DMS114 treated with DMSO at 0.1 percent for 48 hours (cell line): ENCODE data around the gene KCNH6.

ENCODE experiments used
- DNase-seq: peaks from one replicate; lab custom pipeline; 2025; ENCODE audit not compliant: unreplicated experiment; lab: John Stamatoyannopoulos, UW

The KCNH6 gene

GRCh38 chr17:63534078-63534570 is 11.0 kb downstream of the KCNH6 start:
- no peak for DNase-seq

DNA sequence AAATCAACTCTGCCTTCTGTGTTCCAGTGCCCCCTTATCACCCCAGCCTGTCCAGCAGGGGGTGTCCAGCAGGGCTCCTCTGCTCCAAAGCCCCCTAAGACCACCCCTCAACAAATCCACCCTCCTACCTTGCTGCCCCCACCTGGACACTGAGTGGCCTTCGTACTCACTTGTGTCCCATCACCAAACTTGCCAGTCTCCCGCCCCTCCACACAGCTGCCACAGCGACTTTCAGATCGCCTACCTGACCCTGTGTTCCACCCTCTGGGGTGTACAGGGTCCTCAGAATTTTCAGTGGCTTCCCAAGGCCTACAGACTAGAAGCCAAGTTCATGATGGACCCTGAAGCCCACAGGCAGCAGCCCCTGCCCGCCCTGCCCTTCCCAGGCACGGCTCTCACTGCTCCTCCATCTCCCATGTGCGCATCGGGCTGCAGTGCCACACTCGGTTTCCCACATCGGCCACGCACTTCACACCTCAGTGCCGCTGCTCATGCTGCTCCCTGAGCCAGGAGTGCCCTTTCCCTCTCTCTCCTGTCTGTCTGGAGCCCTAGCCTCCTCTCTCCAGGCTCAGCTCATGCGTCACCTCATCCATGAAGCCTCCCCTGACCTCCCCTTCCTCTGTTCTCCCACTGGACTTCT is 11.8 kb downstream of the KCNH6 start:
- DNase-seq = no peak

DNA sequence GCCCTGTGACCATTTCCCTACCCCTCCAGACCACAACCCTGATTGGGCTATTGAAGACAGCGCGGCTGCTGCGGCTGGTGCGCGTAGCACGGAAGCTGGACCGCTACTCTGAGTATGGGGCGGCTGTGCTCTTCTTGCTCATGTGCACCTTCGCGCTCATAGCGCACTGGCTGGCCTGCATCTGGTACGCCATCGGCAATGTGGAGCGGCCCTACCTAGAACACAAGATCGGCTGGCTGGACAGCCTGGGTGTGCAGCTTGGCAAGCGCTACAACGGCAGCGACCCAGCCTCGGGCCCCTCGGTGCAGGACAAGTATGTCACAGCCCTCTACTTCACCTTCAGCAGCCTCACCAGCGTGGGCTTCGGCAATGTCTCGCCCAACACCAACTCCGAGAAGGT is 12.5 kb downstream of the KCNH6 start:
- no peak for DNase-seq

GRCh38 chr17:63537001-63537400 is 13.8 kb downstream of the KCNH6 start:
- DNase-seq = no peak

GRCh38 chr17:63537991-63538692 is 15.0 kb downstream of the KCNH6 start:
- no peak for DNase-seq

- no peak for DNase-seq
Observed at GRCh38 chr17:63538693-63539595, 15.8 kb downstream of the KCNH6 start.

- DNase-seq = no peak
Observed at GRCh38 chr17:63540590-63540989, 17.4 kb downstream of the KCNH6 start.

DNA sequence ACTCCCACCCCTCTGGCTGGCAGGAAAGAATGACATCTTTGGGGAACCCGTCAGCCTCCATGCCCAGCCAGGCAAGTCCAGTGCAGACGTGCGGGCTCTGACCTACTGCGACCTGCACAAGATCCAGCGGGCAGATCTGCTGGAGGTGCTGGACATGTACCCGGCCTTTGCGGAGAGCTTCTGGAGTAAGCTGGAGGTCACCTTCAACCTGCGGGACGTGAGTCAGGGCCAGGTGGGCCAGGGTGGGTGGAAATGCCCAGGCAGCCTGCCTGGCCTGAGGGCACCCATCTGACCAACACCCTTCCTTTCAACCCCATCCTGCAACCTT is 19.0 kb downstream of the KCNH6 start:
- no peak for DNase-seq

DNA sequence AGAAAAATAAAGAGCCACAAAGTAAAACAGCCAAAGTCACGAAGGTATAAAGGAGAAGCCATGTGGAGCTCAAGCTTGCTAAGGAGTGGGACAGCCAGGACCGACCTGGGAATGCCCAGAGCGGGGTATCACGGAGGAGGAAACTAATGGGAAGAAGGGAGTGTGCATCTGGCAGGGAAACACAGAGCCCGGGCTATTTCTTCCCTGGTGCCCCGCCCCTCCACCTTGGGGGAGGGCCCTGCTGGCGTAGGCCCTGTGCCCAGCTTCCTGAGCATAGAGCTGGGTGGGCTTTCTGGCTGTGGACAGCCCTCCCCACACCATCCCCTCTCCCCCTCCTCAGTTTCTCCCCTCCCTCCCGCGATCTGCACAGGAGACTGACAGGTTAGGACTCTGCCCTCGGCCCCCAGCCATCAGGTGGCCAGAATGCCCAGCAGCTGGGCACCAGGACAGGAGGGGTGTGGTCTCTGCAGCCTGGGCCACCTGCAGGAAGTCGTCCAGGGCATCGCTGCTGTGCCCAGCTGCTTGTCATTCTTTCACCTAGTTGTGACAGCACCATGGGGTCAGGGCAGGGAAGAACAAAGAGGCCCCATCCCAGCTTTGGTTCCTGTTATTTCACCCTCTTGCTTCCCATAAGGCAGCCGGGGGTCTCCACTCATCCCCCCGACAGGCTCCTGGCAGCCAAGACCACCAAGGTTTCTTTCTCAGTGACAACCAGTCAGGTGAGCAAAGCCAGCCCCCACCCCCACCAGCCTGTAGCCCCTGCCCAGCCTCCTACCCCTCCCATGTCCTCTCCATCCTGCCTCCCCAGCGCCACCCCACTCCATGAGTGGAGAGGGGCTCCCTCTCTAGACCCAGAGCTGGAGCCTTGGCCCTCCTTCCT is 20.0 kb downstream of the KCNH6 start:
- no peak for DNase-seq

DNA sequence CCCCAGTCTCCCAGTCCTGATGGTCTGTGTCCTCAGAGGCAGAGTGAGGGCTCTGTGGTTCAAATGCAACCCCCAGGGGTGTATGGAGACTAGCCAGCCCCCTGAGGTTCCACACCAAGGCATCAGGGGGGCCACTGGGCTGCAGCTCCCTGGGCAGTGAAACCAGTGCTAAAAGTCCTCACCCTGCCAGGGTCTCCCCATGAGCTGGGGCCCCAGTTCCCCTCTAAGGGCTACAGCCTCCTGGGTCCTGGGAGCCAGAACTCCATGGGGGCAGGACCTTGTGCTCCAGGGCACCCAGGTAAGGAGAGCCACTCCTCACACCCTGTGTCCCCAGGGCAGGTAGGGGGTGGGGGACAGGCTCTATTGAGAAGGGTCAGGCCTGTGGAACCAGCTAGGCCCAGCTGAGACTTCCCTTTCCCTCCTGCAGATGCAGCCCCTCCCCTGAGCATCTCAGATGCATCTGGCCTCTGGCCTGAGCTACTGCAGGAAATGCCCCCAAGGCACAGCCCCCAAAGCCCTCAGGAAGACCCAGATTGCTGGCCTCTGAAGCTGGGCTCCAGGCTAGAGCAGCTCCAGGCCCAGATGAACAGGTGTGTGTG is 20.8 kb downstream of the KCNH6 start:
- no peak for DNase-seq

DNA sequence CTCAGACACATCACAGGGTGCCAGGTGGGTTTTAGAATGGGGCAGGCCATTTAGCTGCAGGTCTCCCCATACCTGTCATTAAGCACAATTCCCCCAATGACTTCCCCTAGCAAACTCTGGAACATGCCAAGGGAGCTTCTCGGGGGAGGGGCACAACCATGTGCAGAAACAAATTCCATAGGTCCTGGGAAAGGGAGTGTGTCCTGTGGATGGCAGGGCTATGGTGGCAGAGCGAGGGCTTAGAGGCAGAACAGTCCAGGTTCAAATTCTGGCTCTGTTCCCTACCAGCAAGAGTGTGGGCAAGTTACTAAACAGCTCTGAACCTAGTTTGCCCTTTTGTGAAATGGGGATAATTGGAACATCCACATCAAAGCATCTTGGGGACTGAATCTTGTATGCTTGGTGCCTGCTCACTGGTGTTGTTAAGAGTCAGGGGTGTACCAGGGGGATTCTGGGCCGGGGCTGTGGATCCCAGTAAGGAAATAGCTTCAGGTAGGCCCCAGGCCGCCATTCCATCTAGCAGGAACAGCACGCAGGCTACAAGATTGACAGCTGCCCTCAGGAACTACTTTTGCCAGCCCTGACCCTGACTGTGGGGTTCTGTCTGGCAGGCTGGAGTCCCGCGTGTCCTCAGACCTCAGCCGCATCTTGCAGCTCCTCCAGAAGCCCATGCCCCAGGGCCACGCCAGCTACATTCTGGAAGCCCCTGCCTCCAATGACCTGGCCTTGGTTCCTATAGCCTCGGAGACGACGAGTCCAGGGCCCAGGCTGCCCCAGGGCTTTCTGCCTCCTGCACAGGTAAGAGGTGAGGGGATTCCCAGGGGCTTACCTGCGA is 21.5 kb downstream of the KCNH6 start:
- DNase-seq = no peak

GRCh38 chr17:63546308-63547082 is 23.3 kb downstream of the KCNH6 start:
- no peak for DNase-seq

GRCh38 chr17:63547083-63547523 is 23.9 kb downstream of the KCNH6 start:
- DNase-seq = no peak

DNA sequence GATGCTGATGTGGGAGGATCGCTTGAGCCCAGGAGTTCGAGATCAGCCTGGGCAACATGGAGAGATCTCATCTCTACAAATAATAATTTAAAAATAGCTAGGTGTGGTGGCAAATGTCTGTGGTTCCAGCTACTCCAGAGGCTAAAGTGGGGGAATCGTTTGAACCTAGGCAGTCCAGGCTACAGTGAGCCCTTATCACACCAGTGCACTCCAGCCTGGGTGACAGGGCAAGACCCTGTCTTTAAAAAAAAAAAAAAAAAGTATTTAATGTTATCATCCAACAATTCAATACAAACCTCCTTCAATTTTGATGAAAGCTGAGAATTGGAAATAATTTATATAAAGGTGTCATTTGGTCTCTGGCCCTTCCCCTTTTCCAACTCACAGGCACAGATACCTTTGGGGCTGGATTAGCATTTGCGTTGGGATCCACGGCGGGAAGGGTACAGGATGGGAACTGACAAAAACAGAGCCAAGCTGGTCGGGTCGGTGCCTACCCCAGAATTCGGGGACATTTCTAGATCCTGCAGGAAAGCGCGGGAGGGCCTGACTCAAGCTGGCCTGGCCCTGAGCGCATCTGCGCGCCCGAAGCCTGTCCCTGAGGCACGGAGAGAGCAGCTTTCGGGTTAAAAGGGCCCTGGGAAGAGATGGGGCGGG is 26.3 kb downstream of the KCNH6 start:
- no peak for DNase-seq

DNA sequence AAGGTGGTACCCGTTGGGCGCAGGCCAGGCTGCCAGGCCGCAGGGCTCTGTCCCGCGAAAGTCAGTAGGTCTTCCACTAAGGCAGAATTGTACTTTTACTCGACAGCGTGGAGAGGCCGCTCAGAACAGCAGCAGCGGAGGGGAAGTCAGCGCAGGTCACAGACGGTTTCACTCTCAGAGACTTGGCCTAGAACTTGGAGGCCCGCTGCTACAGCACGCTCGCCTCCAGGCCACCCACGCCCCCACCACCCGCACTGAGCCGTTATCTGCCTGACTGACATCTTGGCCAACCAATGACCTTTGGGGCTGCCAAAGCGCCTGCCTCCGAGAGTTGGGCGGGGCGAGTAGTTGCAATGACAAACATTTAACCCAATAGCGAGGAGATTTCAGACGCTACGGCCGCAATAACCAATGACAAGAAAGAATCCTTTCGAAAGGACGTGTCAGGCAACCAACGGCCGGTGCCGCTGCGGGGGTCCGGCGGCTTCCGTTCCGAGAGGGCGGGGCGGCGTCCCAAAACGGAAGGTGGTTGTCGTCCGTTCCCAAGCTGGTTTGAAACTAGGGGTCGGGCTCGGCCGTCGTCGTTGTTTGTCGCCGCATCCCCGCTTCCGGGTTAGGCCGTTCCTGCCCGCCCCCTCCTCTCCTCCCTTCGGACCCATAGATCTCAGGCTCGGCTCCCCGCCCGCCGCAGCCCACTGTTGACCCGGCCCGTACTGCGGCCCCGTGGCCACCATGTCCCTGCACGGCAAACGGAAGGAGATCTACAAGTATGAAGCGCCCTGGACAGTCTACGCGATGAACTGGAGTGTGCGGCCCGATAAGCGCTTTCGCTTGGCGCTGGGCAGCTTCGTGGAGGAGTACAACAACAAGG is 27.0 kb downstream of the KCNH6 start, which contains the start of gene DCAF7:
Gene DCAF7, plus strand, starts transcription at position 532 of the 871 bp plus-strand sequence. Its CDS starts 201 bp downstream, at position 733.
- peak; percentile 98 for DNase-seq

DNA sequence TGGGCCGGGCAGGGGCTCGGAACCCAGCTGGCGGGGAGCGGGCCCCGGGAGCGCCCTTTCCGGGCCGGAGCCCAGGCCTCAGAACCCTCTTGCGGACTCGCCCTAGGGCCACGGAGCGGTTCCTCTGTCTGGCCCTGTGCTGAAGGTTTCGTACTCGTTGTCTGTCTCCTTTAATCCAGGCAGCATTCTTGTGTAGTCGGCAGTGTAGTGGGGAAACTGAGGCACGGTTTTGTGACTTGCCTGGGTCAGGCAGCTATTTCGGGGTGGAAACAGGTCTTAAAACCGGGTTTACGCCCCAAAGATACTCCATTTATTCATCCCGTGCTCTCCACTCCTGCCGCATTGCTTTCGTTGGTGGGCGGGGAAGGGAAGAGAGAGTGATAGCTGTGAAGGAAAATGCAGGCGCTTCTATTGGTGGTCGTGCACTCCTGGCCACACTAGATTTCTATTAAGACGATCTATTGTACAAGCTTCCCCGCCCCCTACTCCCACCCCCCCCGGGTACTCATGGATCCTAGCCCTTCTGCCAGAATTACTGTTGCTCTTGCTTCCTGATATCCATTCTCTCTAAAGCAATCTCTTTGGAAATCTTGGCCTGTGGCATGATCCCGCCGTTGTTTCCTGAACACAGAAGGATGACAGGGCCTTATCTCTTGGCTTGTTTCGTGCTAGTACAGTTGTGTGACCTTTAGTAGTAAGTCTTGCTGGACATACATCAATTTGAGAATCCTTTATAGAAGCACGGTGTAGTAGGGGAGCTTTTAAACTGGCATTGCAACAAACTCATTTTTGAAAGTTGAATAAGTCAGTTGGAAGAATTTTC is 27.9 kb downstream of the KCNH6 start:
- DNase-seq = peak; percentile 17
